ENCODE data around the gene CTNNA2.

Gene CTNNA2

GRCh38 chr2:80303006-80303908 is 790.4 kb downstream of the CTNNA2 start:
- no peak for TF ChIP-seq TCF12 (IDR thresholded peaks at IDR 0.05; ENCODE audit: low read depth)
- TF ChIP-seq CREB1 (IDR thresholded peaks at IDR 0.05; ENCODE audit: low read depth), result no peak
- TF ChIP-seq EP300 (IDR thresholded peaks at IDR 0.05; ENCODE audit: borderline replicate concordance), result no peak
- TF ChIP-seq TAF1 (IDR thresholded peaks at IDR 0.05; ENCODE audit: low read depth), result no peak
- no peak for TF ChIP-seq MAX (IDR thresholded peaks at IDR 0.05)
- TF ChIP-seq FOXM1 (IDR thresholded peaks at IDR 0.05; ENCODE audit: borderline replicate concordance, low read depth), result no peak
- TF ChIP-seq REST (IDR thresholded peaks at IDR 0.05; ENCODE audit: low read depth), result no peak
- TF ChIP-seq USF1 (IDR thresholded peaks at IDR 0.05), result no peak
- TF ChIP-seq EGR1 (IDR thresholded peaks at IDR 0.05), result no peak
- no peak for TF ChIP-seq CEBPB (IDR thresholded peaks at IDR 0.05)
- TF ChIP-seq YY1 (IDR thresholded peaks at IDR 0.05; ENCODE audit: low read depth), result no peak
- no peak for TF ChIP-seq TEAD4 (IDR thresholded peaks at IDR 0.05)
- no peak for TF ChIP-seq NFIC (IDR thresholded peaks at IDR 0.05)
- TF ChIP-seq RAD21 (IDR thresholded peaks at IDR 0.05; ENCODE audit: low read depth), result no peak
- no peak for TF ChIP-seq ZBTB7A (IDR thresholded peaks at IDR 0.05; ENCODE audit: low read depth)

- TF ChIP-seq EP300 (IDR thresholded peaks at IDR 0.05; ENCODE audit: borderline replicate concordance) (no peak), TAF1 (IDR thresholded peaks at IDR 0.05; ENCODE audit: low read depth) (no peak), CEBPB (IDR thresholded peaks at IDR 0.05) (no peak)
Measured at GRCh38 chr2:80303909-80304837, 791.3 kb downstream of the CTNNA2 start, which contains the start of gene LRRTM1. Gene LRRTM1, minus strand, starts transcription at chr2:80304752. Its CDS starts 933 bp downstream, at chr2:80303819.

GRCh38 chr2:80311304-80311703 is 798.5 kb downstream of the CTNNA2 start:
- no peak for TF ChIP-seq TEAD4 (IDR thresholded peaks at IDR 0.05)
- TF ChIP-seq EGR1 (IDR thresholded peaks at IDR 0.05), result no peak
- TF ChIP-seq FOXM1 (IDR thresholded peaks at IDR 0.05; ENCODE audit: borderline replicate concordance, low read depth), result no peak

- no peak for TF ChIP-seq REST (IDR thresholded peaks at IDR 0.05; ENCODE audit: low read depth)
- no peak for TF ChIP-seq CREB1 (IDR thresholded peaks at IDR 0.05; ENCODE audit: low read depth)
- no peak for TF ChIP-seq FOXM1 (IDR thresholded peaks at IDR 0.05; ENCODE audit: borderline replicate concordance, low read depth)
Measured at GRCh38 chr2:80312282-80312839, 799.5 kb downstream of the CTNNA2 start.

GRCh38 chr2:80322311-80322920 is 809.6 kb downstream of the CTNNA2 start:
- no peak for TF ChIP-seq TEAD4 (IDR thresholded peaks at IDR 0.05)
- TF ChIP-seq TCF12 (IDR thresholded peaks at IDR 0.05; ENCODE audit: low read depth), result no peak
- TF ChIP-seq REST (IDR thresholded peaks at IDR 0.05; ENCODE audit: low read depth), result no peak
- no peak for TF ChIP-seq RAD21 (IDR thresholded peaks at IDR 0.05; ENCODE audit: low read depth)
- TF ChIP-seq EP300 (IDR thresholded peaks at IDR 0.05; ENCODE audit: borderline replicate concordance), result no peak
- no peak for TF ChIP-seq MAX (IDR thresholded peaks at IDR 0.05)
- TF ChIP-seq NFIC (IDR thresholded peaks at IDR 0.05), result no peak
- no peak for TF ChIP-seq TAF1 (IDR thresholded peaks at IDR 0.05; ENCODE audit: low read depth)
